Fibroblast of lung (primary cell): ENCODE data around the gene ABHD10.

ENCODE experiments used
- CTCF ChIP-seq, 2 donors: IDR thresholded peaks in 1 of 2; conservative IDR thresholded peaks in 1 of 2; 1 replicate in 1 of 2; 2 replicates in 1 of 2; pipeline ENCODE4 v1.5.1; 2011 to 2012; ENCODE audit warnings: low read length in 2 of 2, control low read depth in 1 of 2, inconsistent platforms in 1 of 2, low read depth in 1 of 2, mild to moderate bottlenecking in 1 of 2
- EZH2 ChIP-seq: IDR thresholded peaks from 2 replicates; pipeline ENCODE4 v1.5.1; 2012; ENCODE audit warnings: low read length, control low read depth, mild to moderate bottlenecking; ENCODE audit errors: missing control alignments

GRCh38 chr3:112001526-112001925 is 22.7 kb downstream of the ABHD10 start:
- no peak for TF ChIP-seq CTCF (conservative IDR thresholded peaks at IDR 0.05 in 1 of 2, IDR thresholded peaks at IDR 0.05 in 1 of 2; ENCODE audit: low read depth in 1 of 2, low read length in 2 of 2)
- TF ChIP-seq EZH2: no peak
